Gastroesophageal sphincter (tissue), 4 donors: Measurements from ENCODE around the gene DEK. TPM values are rescaled to one million over a fixed set of nuclear protein-coding genes. Genes with fewer than 3 reads are reported as not detected.

ENCODE experiments used
- ATAC-seq: fragments of 150-250 bp; one replicate; pipeline ENCODE4 v1.9.1; 2016; ENCODE audit warnings: mild to moderate bottlenecking, moderate library complexity
- H3K27ac ChIP-seq, 4 donors: fragments of 200-600 bp; sonication (generic) in 3 of 4; 1 replicate in 3 of 4; 2 replicates in 1 of 4; pipeline ENCODE4 v1.5.1; 2016 to 2019
- H3K27me3 ChIP-seq: fragments of 200-600 bp; sonication (generic); one replicate; pipeline ENCODE4 v1.5.1; 2019
- H3K36me3 ChIP-seq, 2 donors: fragments of 200-600 bp; sonication (generic); one replicate each; pipeline ENCODE4 v1.5.1; 2019; ENCODE audit warnings: control low read depth in 1 of 2
- H3K4me1 ChIP-seq, 3 donors: fragments of 200-600 bp; sonication (generic); 1 replicate in 2 of 3; 2 replicates in 1 of 3; pipeline ENCODE4 v1.5.1; 2016 to 2019; ENCODE audit warnings: control low read depth in 2 of 3
- H3K4me3 ChIP-seq, 2 donors: fragments of 200-600 bp; sonication (generic); one replicate each; pipeline ENCODE4 v1.5.1; 2019; ENCODE audit warnings: mild to moderate bottlenecking in 1 of 2, moderate library complexity in 1 of 2
- H3K9me3 ChIP-seq, 3 donors: fragments of 200-600 bp; sonication (generic); one replicate each; pipeline ENCODE4 v1.5.1; 2017 to 2019; ENCODE audit warnings: control low read depth in 2 of 3
- EP300 ChIP-seq: sonication (generic); formaldehyde crosslinking; IDR thresholded peaks from one replicate; pipeline ENCODE4 v1.6.1; 2017; ENCODE audit warnings: antibody characterized with exemption, mild to moderate bottlenecking
- POLR2A ChIP-seq, 2 donors: fragments of 450-650 bp; IDR thresholded peaks; one replicate each; pipeline ENCODE4 v1.6.1; 2017; ENCODE audit warnings: antibody characterized with exemption in 2 of 2, mild to moderate bottlenecking in 2 of 2, moderate library complexity in 1 of 2
- POLR2AphosphoS5 ChIP-seq: sonication (generic); formaldehyde crosslinking; IDR thresholded peaks from one replicate; pipeline ENCODE4 v1.6.1; 2017; ENCODE audit warnings: antibody characterized with exemption
- WGBS, 2 donors: methylation state at CpG; one replicate each; pipeline ENCODE4 v1.1.5; 2018; ENCODE audit warnings: low coverage in 1 of 2; 5-methylcytosine and 5-hydroxymethylcytosine counted together
- total RNA-seq, 4 donors: library from RNA; depleted of rRNA; stranded (reverse); fragments of >200 nt; gene quantifications; one replicate each; pipeline ENCODE4 v1.1.0, GENCODE V29; 2016
- TF ChIP-seq, protein P1 (sequence below), 4 experiments: fragments of 200-600 bp in 2 of 4; fragments of 450-650 bp in 2 of 4; sonication (generic) in 1 of 4; IDR thresholded peaks; one replicate each; pipeline ENCODE4 v1.5.1; 2017 to 2019; ENCODE audit warnings: antibody characterized with exemption in 4 of 4, mild to moderate bottlenecking in 2 of 4, moderate library complexity in 2 of 4

Gene DEK
- total RNA-seq, 4 donors from 2014 or later: 162 to 186 (median 177) TPM

DNA sequence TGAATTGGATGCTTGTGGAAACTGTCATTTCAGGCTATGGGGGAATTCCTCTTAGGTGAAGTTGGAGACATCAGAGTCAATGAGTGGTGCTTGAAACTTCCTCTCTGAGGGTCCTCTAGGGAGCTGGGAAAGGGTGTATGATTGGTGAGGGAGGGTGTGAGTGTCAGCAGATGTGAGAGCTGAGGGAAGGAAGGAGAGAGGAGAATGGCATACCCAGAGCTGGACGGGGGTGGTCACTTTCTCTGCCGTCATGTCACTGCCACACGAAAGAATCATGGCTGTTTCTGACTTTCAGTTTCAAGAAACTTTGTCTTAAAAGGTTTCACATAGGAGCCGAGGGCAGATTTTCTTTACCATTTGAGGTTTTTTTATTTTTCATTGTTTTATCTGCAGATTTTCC, 50.3 kb downstream of the DEK start:
- TF ChIP-seq POLR2A (IDR thresholded peaks at IDR 0.05) (no peak), POLR2AphosphoS5 (no peak), EP300 (no peak)
- TF ChIP-seq, protein P1, sequence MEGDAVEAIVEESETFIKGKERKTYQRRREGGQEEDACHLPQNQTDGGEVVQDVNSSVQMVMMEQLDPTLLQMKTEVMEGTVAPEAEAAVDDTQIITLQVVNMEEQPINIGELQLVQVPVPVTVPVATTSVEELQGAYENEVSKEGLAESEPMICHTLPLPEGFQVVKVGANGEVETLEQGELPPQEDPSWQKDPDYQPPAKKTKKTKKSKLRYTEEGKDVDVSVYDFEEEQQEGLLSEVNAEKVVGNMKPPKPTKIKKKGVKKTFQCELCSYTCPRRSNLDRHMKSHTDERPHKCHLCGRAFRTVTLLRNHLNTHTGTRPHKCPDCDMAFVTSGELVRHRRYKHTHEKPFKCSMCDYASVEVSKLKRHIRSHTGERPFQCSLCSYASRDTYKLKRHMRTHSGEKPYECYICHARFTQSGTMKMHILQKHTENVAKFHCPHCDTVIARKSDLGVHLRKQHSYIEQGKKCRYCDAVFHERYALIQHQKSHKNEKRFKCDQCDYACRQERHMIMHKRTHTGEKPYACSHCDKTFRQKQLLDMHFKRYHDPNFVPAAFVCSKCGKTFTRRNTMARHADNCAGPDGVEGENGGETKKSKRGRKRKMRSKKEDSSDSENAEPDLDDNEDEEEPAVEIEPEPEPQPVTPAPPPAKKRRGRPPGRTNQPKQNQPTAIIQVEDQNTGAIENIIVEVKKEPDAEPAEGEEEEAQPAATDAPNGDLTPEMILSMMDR (IDR thresholded peaks at IDR 0.05): no peak
- H3K4me3 ChIP-seq: no peak overlapping the region
- ATAC-seq: no peak
- H3K36me3 ChIP-seq: peaks cover 0 to 63% of the 10 kb centered on the region in 2 donors
- no peaks in the 10 kb centered on the region for H3K27me3 ChIP-seq
- WGBS, 2 donors: 70 to 78% methylated on average over 3 to 4 of the region's 4 CpGs
- H3K27ac ChIP-seq: no peak overlapping the region
- no peaks in the 10 kb centered on the region for H3K9me3 ChIP-seq
- peaks cover 0 to 10% (median 0%) of the 10 kb centered on the region in 3 donors for H3K4me1 ChIP-seq

DNA sequence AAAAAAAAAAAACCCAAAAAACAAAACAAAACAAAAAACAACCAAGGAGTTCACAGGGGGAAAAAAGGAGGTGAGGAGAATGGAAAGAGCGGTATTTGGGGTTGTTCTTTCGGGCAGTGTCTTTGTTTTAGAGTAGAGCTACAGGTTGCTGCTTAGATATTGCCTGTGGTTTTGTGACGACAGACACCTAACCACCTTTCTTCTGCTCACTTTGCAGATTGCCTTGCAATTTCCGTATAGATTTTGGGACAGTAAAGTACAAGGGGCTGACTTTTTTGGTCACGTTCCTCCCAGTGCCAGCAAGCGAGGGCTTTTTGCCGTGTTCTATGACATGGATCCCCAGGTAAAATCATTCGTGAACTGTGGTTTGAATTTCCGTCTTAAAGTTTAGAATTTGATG, 50.9 kb downstream of the DEK start:
- Histone ChIP-seq H3K36me3 (peaks cover 0 to 63% of the 10 kb centered on the region in 2 donors), H3K4me1 (peaks cover 0 to 10% (median 0%) of the 10 kb centered on the region in 3 donors), H3K27me3 (no peaks in the 10 kb centered on the region), H3K4me3 (no peak overlapping the region), H3K9me3 (no peaks in the 10 kb centered on the region), H3K27ac (no peak overlapping the region)
- TF ChIP-seq POLR2A (IDR thresholded peaks at IDR 0.05): no peak
- TF ChIP-seq, protein P1 (IDR thresholded peaks at IDR 0.05): no peak
- TF ChIP-seq EP300: no peak
- no peak for TF ChIP-seq POLR2AphosphoS5
- 80 to 91% methylated on average over 5 to 9 of the region's 9 CpGs for whole genome bisulfite sequencing, 2 donors
- ATAC-seq: no peak

GRCh38 chr6:18212231-18212630, 52.1 kb downstream of the DEK start:
- H3K36me3 ChIP-seq: peaks cover 0 to 51% of the 10 kb centered on the region in 2 donors
- whole genome bisulfite sequencing, 2 donors: 89 to 92% methylated on average over 2 to 4 of the region's 4 CpGs
- TF ChIP-seq POLR2A (IDR thresholded peaks at IDR 0.05) (no peak), EP300 (no peak), POLR2AphosphoS5 (no peak)
- TF ChIP-seq, protein P1 (IDR thresholded peaks at IDR 0.05): no peak

GRCh38 chr6:18211338-18211737, 53.0 kb downstream of the DEK start:
- Histone ChIP-seq H3K9me3 (no peaks in the 10 kb centered on the region), H3K27ac (no peak overlapping the region), H3K36me3 (peaks cover 0 to 42% of the 10 kb centered on the region in 2 donors), H3K4me3 (no peak overlapping the region), H3K27me3 (no peaks in the 10 kb centered on the region), H3K4me1 (peaks cover 0 to 15% (median 0%) of the 10 kb centered on the region in 3 donors)
- ATAC-seq: no peak
- WGBS, 2 donors: 88 to 92% methylated on average over 3 to 6 of the region's 6 CpGs
- no peak for TF ChIP-seq POLR2AphosphoS5
- no peak for TF ChIP-seq POLR2A (IDR thresholded peaks at IDR 0.05)
- TF ChIP-seq, protein P1 (IDR thresholded peaks at IDR 0.05): no peak
- TF ChIP-seq EP300: no peak

More at GRCh38 chr6:18212231-18212630, 52.1 kb downstream of the DEK start:
- no peak for ATAC-seq
- Histone ChIP-seq H3K4me3 (no peak overlapping the region), H3K4me1 (peaks cover 0 to 15% (median 0%) of the 10 kb centered on the region in 3 donors), H3K27ac (no peak overlapping the region), H3K27me3 (no peaks in the 10 kb centered on the region), H3K9me3 (no peaks in the 10 kb centered on the region)

GRCh38 chr6:18210707-18211106, 53.6 kb downstream of the DEK start:
- Histone ChIP-seq H3K4me1 (peaks cover 0 to 15% (median 0%) of the 10 kb centered on the region in 3 donors), H3K36me3 (peaks cover 0 to 36% of the 10 kb centered on the region in 2 donors), H3K27ac (no peak overlapping the region), H3K9me3 (no peaks in the 10 kb centered on the region), H3K27me3 (no peaks in the 10 kb centered on the region), H3K4me3 (no peak overlapping the region)
- no peak for ATAC-seq
- WGBS, 2 donors: 90 to 93% methylated on average over 2 to 3 of the region's 5 CpGs
- no peak for TF ChIP-seq POLR2A (IDR thresholded peaks at IDR 0.05)
- no peak for TF ChIP-seq POLR2AphosphoS5
- TF ChIP-seq, protein P1 (IDR thresholded peaks at IDR 0.05): no peak
- no peak for TF ChIP-seq EP300
